ENCODE measurements around the gene RBSN.

RBSN gene

GRCh38 chr3:15099364-15100098 is 583 bp upstream of the RBSN start:
- DNase-seq (ENCODE audit: low spot score) = no peak

GRCh38 chr3:15097891-15098290 is 1.1 kb downstream of the RBSN start:
- no peak for DNase-seq (ENCODE audit: low spot score)

GRCh38 chr3:15096046-15096445 is 2.9 kb downstream of the RBSN start:
- DNase-seq (ENCODE audit: low spot score) = peak; percentile 45

- DNase-seq (ENCODE audit: low spot score) = no peak
Measured at GRCh38 chr3:15094187-15094875, 4.6 kb downstream of the RBSN start.

- DNase-seq (ENCODE audit: low spot score) = no peak
Measured at GRCh38 chr3:15092686-15093085, 6.3 kb downstream of the RBSN start.

GRCh38 chr3:15091575-15091974 is 7.4 kb downstream of the RBSN start:
- no peak for DNase-seq (ENCODE audit: low spot score)

GRCh38 chr3:15089201-15089600 is 9.7 kb downstream of the RBSN start:
- DNase-seq (ENCODE audit: low spot score) = no peak

- DNase-seq (ENCODE audit: low spot score) = no peak
Measured at GRCh38 chr3:15086699-15087098, 12.2 kb downstream of the RBSN start.

GRCh38 chr3:15086263-15086662 is 12.7 kb downstream of the RBSN start:
- no peak for DNase-seq (ENCODE audit: low spot score)

GRCh38 chr3:15083252-15083651 is 15.7 kb downstream of the RBSN start:
- DNase-seq (ENCODE audit: low spot score) = no peak

GRCh38 chr3:15081960-15082664 is 16.8 kb downstream of the RBSN start:
- no peak for DNase-seq (ENCODE audit: low spot score)

- DNase-seq (ENCODE audit: low spot score) = no peak
Measured at GRCh38 chr3:15079091-15079490, 19.9 kb downstream of the RBSN start.

GRCh38 chr3:15074500-15074899 is 24.4 kb downstream of the RBSN start:
- DNase-seq (ENCODE audit: low spot score) = no peak

- no peak for DNase-seq (ENCODE audit: low spot score)
Measured at GRCh38 chr3:15071699-15072098, 27.2 kb downstream of the RBSN start.

- DNase-seq (ENCODE audit: low spot score) = no peak
Measured at GRCh38 chr3:15069441-15069840, 29.5 kb downstream of the RBSN start.

GRCh38 chr3:15066467-15066866 is 32.5 kb downstream of the RBSN start:
- DNase-seq (ENCODE audit: low spot score) = no peak

GRCh38 chr3:15065550-15066007 is 33.4 kb downstream of the RBSN start:
- DNase-seq (ENCODE audit: low spot score) = no peak

- peak; percentile 85 for DNase-seq (ENCODE audit: low spot score)
Measured at GRCh38 chr3:15064835-15065549, 34.0 kb downstream of the RBSN start, which contains the start of gene MRPS25. Gene MRPS25 (minus strand): TSS chr3:15065315. CDS start chr3:15065194, 121 bp downstream.

- DNase-seq (ENCODE audit: low spot score) = no peak
Measured at GRCh38 chr3:15064299-15064834, 34.6 kb downstream of the RBSN start.

GRCh38 chr3:15063656-15064286 is 35.2 kb downstream of the RBSN start:
- no peak for DNase-seq (ENCODE audit: low spot score)

- no peak for DNase-seq (ENCODE audit: low spot score)
Measured at GRCh38 chr3:15063238-15063637, 35.7 kb downstream of the RBSN start.

Measured in pons (tissue), 1 donor.